Activated T-helper 17 cell treated with anti-CD3 and anti-CD28 coated beads, Interleukin-2, amount 50 U/mL, for 72 hours (primary cell): Measurements from ENCODE around the gene WIPF3. TPM values are rescaled to one million over a fixed set of nuclear protein-coding genes. Genes with fewer than 3 reads are reported as not detected.

ENCODE experiments used
- ATAC-seq: fragments of 150-1000 bp; cut with Tn5 transposase; replicated peaks from 2 replicates; pipeline ENCODE4 v1.10.0; 2021; ENCODE audit warnings: mild to moderate bottlenecking, moderate library complexity
- H3K27ac Mint-ChIP-seq: one replicate; pipeline ENCODE4 v1.8.0; 2022; ENCODE audit warnings: mixed read lengths
- H3K27me3 Mint-ChIP-seq: one replicate; pipeline ENCODE4 v1.8.0; 2022; ENCODE audit warnings: mixed read lengths
- H3K36me3 Mint-ChIP-seq: one replicate; pipeline ENCODE4 v1.8.0; 2022; ENCODE audit warnings: low read depth, mild to moderate bottlenecking, mixed read lengths
- H3K4me1 Mint-ChIP-seq: one replicate; pipeline ENCODE4 v1.8.0; 2022; ENCODE audit warnings: mixed read lengths
- H3K4me3 Mint-ChIP-seq: one replicate; pipeline ENCODE4 v1.8.0; 2022; ENCODE audit warnings: mild to moderate bottlenecking, mixed read lengths
- H3K9me3 Mint-ChIP-seq: one replicate; pipeline ENCODE4 v1.8.0; 2022; ENCODE audit warnings: mixed read lengths
- total RNA-seq, 2 donors: library from RNA; stranded (reverse); gene quantifications; one replicate each; pipeline ENCODE4 v1.2.3, GENCODE V29; 2022

Gene WIPF3
- total RNA-seq, 2 donors from 2014 or later = not detected

DNA sequence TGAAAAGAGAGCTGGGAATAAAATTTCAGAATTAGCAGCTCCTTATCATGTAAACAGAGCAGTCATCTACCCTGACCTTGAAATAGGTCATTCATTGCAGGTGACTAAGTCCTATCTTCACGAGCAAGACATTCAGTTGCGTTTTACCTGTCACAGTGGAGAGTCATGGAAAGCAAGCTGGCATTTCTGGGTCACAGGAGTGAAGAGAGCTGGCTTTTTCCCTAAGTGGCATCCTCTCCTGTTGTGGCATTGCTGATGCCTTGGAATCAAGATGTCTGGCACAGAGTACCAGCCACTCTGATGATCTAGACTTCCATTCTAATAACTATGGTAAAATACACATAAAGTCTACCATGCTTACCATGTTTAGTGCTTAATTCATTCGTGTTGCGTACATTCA is 112.5 kb downstream of the WIPF3 start:
- H3K27ac Mint-ChIP-seq = no peak overlapping the region
- H3K27me3 Mint-ChIP-seq = peaks cover 8% of the 10 kb centered on the region
- no peaks in the 10 kb centered on the region for H3K36me3 Mint-ChIP-seq
- H3K9me3 Mint-ChIP-seq = no peaks in the 10 kb centered on the region
- ATAC-seq = no peak
- no peak overlapping the region for H3K4me3 Mint-ChIP-seq
- no peaks in the 10 kb centered on the region for H3K4me1 Mint-ChIP-seq

DNA sequence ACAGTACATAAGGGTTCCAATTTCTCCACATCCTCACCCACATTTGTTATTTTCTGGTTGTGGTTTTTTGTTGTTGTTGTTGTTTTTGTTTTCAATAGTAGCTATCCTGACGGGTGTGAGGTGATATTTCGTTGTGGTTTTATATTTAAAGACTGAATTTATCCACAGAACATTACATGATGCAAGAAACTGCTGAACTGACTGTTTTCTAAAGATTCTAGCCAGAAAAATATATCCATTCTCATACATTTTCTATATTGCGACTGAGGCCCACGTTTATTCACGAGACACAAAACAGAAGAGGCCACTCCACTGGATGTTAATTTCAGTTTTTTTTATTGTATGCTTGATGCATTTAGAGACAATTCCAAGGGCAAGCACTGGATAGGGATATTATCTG is 113.5 kb downstream of the WIPF3 start:
- Mint-ChIP-seq H3K4me1 (no peaks in the 10 kb centered on the region), H3K27ac (no peak overlapping the region), H3K36me3 (no peaks in the 10 kb centered on the region), H3K27me3 (peaks cover 10% of the 10 kb centered on the region), H3K9me3 (no peaks in the 10 kb centered on the region), H3K4me3 (no peak overlapping the region)
- no peak for ATAC-seq

DNA sequence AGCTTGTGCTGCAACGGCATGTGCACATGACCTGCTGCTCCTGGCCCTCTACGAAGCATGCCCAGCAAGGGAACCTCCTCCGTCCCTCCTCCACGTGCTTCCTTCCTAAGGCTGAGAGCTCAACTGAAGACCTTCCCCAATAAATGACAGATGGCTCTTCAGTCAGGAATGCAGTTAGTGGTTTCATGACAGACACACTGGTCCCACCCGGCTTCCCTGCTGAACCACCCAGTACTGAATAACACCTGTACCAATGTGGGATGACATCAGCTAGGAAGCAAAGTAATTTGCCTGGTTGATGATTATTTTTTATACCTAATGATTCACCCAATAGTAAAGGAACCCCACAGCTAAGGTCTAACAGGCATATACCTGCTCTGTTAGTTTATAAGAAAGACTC is 114.2 kb downstream of the WIPF3 start:
- no peak for ATAC-seq
- H3K9me3 Mint-ChIP-seq = no peaks in the 10 kb centered on the region
- no peaks in the 10 kb centered on the region for H3K4me1 Mint-ChIP-seq
- H3K27ac Mint-ChIP-seq = no peak overlapping the region
- no peak overlapping the region for H3K4me3 Mint-ChIP-seq
- peaks cover 6% of the 10 kb centered on the region for H3K27me3 Mint-ChIP-seq
- no peaks in the 10 kb centered on the region for H3K36me3 Mint-ChIP-seq

DNA sequence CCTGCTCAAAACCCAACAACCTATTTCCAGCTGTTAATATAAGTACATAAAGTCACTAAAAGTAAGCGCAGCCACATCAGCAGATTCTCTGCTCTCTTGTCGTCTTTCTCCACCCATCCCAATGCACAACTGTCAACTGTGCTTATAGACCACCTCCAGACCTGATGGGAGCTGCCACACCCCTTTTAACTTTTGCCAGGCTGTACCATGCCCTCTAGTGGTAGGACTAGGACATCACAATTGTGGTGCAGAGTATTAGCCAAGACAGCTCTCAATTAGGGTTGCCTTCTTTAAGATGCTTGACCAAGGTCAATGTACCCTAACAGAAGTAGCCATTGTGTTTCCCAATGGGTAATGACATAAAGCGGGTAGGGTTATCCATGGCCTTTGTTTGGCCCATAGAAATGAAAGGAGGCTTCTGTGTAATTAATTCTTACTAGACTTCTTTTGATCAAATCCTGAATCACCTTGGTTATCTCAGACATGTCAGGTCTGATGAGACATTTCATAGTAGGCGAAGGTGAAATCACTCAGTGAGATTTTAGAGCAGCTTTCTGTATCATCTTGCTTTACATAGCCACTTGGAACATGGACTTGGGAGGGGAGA is 115.2 kb downstream of the WIPF3 start:
- peaks cover 5% of the 10 kb centered on the region for H3K27me3 Mint-ChIP-seq
- no peak overlapping the region for H3K27ac Mint-ChIP-seq
- no peaks in the 10 kb centered on the region for H3K4me1 Mint-ChIP-seq
- no peaks in the 10 kb centered on the region for H3K9me3 Mint-ChIP-seq
- H3K4me3 Mint-ChIP-seq = no peak overlapping the region
- ATAC-seq = peak; percentile 76
- H3K36me3 Mint-ChIP-seq = no peaks in the 10 kb centered on the region

- no peak overlapping the region for H3K27ac Mint-ChIP-seq
Measured at GRCh38 chr7:29922921-29923700, 116.8 kb downstream of the WIPF3 start.

GRCh38 chr7:29924006-29924405 is 117.7 kb downstream of the WIPF3 start:
- ATAC-seq = no peak
- Mint-ChIP-seq H3K4me3 (no peak overlapping the region), H3K4me1 (no peaks in the 10 kb centered on the region), H3K36me3 (no peaks in the 10 kb centered on the region), H3K27ac (no peak overlapping the region), H3K9me3 (no peaks in the 10 kb centered on the region), H3K27me3 (peaks cover 5% of the 10 kb centered on the region)

More at GRCh38 chr7:29922921-29923700, 116.8 kb downstream of the WIPF3 start:
- no peak for ATAC-seq
- Mint-ChIP-seq H3K36me3 (no peaks in the 10 kb centered on the region), H3K27me3 (peaks cover 5% of the 10 kb centered on the region), H3K9me3 (no peaks in the 10 kb centered on the region), H3K4me3 (no peak overlapping the region), H3K4me1 (no peaks in the 10 kb centered on the region)

- Mint-ChIP-seq H3K4me1 (no peaks in the 10 kb centered on the region), H3K27ac (no peak overlapping the region), H3K36me3 (no peaks in the 10 kb centered on the region), H3K4me3 (no peak overlapping the region), H3K9me3 (no peaks in the 10 kb centered on the region), H3K27me3 (peaks cover 5% of the 10 kb centered on the region)
- ATAC-seq = no peak
Measured at GRCh38 chr7:29924684-29925083, 118.4 kb downstream of the WIPF3 start.

- ATAC-seq = no peak
- Mint-ChIP-seq H3K9me3 (no peaks in the 10 kb centered on the region), H3K4me1 (no peaks in the 10 kb centered on the region), H3K36me3 (no peaks in the 10 kb centered on the region), H3K27ac (no peak overlapping the region), H3K4me3 (no peak overlapping the region), H3K27me3 (peaks cover 5% of the 10 kb centered on the region)
Measured at GRCh38 chr7:29926216-29926615, 119.9 kb downstream of the WIPF3 start.

DNA sequence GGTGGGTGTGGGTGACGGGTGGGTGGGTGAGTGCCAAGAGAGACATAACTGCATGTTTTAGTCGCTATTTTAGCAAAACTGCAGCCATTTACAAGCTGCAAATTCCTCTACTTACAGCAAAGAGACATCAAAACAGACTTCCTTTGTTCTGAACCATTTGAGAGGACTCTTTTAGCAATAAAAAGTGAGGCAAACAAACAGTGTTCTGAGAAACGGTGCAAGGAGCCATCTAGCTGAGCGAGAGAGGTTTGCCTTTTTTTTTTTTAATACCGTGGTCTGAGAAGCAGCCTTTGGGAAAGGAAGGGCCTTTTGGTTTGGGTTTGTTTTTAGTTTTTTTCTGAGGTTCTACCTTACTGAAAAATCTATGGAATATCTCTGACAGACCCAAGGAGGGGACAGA is 120.4 kb downstream of the WIPF3 start:
- no peak for ATAC-seq
- no peak overlapping the region for H3K27ac Mint-ChIP-seq
- no peak overlapping the region for H3K4me3 Mint-ChIP-seq
- H3K9me3 Mint-ChIP-seq = no peaks in the 10 kb centered on the region
- peaks cover 5% of the 10 kb centered on the region for H3K27me3 Mint-ChIP-seq
- no peaks in the 10 kb centered on the region for H3K4me1 Mint-ChIP-seq
- H3K36me3 Mint-ChIP-seq = no peaks in the 10 kb centered on the region

DNA sequence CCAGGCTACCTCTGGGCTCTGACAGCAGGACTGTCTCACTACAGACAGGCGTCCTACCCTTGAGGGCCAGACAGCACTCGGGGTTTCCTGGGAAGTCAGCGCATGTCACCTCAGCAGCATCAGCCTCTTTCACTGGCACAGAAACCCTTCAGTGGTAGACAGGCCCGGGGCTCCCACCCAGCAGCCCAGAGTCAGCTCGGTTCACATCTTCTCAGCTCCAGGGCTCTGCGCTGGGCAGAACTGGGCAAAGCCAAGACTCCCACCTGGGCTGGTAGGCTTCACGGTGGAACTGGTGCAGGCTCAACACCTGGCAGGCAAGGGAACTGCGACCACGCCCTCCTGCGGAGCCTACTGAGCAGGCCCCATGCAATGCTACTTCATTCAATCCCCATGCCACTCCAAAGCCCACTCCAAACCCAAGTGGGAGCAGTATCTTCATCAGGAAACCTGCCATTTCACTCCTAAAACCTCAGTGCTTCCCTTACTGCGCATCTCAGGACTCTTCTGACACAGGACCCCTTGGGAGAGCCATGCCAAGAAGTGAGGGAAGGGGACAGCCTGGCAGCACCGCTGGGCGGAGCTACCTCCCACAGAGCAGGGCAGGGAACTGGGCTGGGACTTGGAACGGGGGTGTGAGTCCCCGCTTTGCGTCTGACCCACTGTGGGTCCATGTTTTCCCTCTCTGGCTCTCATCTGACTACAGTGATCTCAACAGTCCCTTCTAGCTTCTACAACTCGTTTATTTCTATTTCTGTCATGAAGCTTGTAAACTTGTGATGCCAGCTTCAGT is 122.9 kb downstream of the WIPF3 start:
- Mint-ChIP-seq H3K9me3 (no peaks in the 10 kb centered on the region), H3K4me1 (no peaks in the 10 kb centered on the region), H3K27ac (no peak overlapping the region), H3K36me3 (no peaks in the 10 kb centered on the region), H3K27me3 (peaks cover 8% of the 10 kb centered on the region), H3K4me3 (no peak overlapping the region)
- no peak for ATAC-seq

GRCh38 chr7:29935111-29935510 is 128.8 kb downstream of the WIPF3 start:
- peaks cover 3% of the 10 kb centered on the region for H3K27me3 Mint-ChIP-seq
- no peak for ATAC-seq
- H3K4me3 Mint-ChIP-seq = no peak overlapping the region
- H3K27ac Mint-ChIP-seq = no peak overlapping the region
- no peaks in the 10 kb centered on the region for H3K4me1 Mint-ChIP-seq
- H3K36me3 Mint-ChIP-seq = no peaks in the 10 kb centered on the region
- H3K9me3 Mint-ChIP-seq = no peaks in the 10 kb centered on the region

GRCh38 chr7:29937132-29937531 is 130.8 kb downstream of the WIPF3 start:
- Mint-ChIP-seq H3K9me3 (no peaks in the 10 kb centered on the region), H3K4me3 (no peak overlapping the region), H3K36me3 (no peaks in the 10 kb centered on the region), H3K27me3 (peaks cover 3% of the 10 kb centered on the region), H3K27ac (no peak overlapping the region), H3K4me1 (no peaks in the 10 kb centered on the region)
- no peak for ATAC-seq

DNA sequence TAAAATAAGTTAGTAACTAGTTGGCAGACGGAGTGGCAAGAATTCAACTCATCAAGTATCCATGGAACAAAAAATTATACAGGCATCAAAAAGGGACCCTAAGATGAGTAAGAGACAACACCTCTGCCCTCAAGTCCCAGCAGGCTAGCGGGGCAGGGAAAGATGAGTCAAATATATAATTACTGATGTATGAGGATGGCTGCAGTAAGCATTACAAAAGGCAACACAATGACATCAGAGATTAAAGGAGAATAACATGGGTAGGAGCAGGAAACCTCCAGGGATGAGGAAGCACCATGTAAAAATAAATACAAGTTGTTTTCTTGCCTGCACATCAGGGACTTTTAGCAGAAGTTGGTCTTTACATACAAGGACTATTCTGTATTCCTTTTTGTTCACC is 133.9 kb downstream of the WIPF3 start:
- no peak for ATAC-seq
- Mint-ChIP-seq H3K27me3 (no peaks in the 10 kb centered on the region), H3K36me3 (no peaks in the 10 kb centered on the region), H3K4me1 (no peaks in the 10 kb centered on the region), H3K9me3 (no peaks in the 10 kb centered on the region), H3K4me3 (no peak overlapping the region), H3K27ac (no peak overlapping the region)

- H3K27ac Mint-ChIP-seq = no peak overlapping the region
- ATAC-seq = no peak
- H3K27me3 Mint-ChIP-seq = peaks cover 7% of the 10 kb centered on the region
- no peaks in the 10 kb centered on the region for H3K9me3 Mint-ChIP-seq
- no peaks in the 10 kb centered on the region for H3K4me1 Mint-ChIP-seq
- no peak overlapping the region for H3K4me3 Mint-ChIP-seq
- H3K36me3 Mint-ChIP-seq = no peaks in the 10 kb centered on the region
Measured at GRCh38 chr7:29945259-29945809, 139.0 kb downstream of the WIPF3 start.
